Chondrocyte (in vitro differentiated cells): ENCODE results near the gene KCTD1. TPM values are rescaled to one million over a fixed set of nuclear protein-coding genes. Genes with fewer than 3 reads are reported as not detected.

Experiments used
- microRNA-seq: library from miRNA; unstranded; fragments of <30 nt; microRNA quantifications from one replicate; pipeline ENCODE4 v1.2.0, GENCODE V29; 2020; ENCODE audit warnings: borderline number of aligned reads
- total RNA-seq: library from RNA; stranded (reverse); gene quantifications from 3 replicates; pipeline ENCODE4 v1.2.1, GENCODE V29; 2021

KCTD1 gene
- total RNA-seq, 1 donor from 2014 or later, result 18.1 TPM

Small RNAs within 50 kb of the gene (microRNA-seq; reads per million reads assigned to microRNA genes)
- gene MIR8057, result not detected
